AG10803 (cell line): ENCODE data around the gene RHOBTB3.
A peak's percentile ranks its signal among the peaks of the same experiment; 100 is the strongest.

Source experiments
- DNase-seq: peaks from one replicate; pipeline ENCODE4 v3.0.0; 2010; ENCODE audit warnings: low read depth
- H3K4me3 ChIP-seq: 2 replicates; pipeline ENCODE4 v1.5.1; 2011; ENCODE audit warnings: mild to moderate bottlenecking, low read length, control low read depth
- CTCF ChIP-seq: conservative IDR thresholded peaks from 2 replicates; pipeline ENCODE4 v1.5.1; 2011; ENCODE audit warnings: mild to moderate bottlenecking, low read length, control low read depth, inconsistent platforms

Gene RHOBTB3

GRCh38 chr5:95735406-95735805, 4.3 kb downstream of the RHOBTB3 start:
- peak overlapping the region; percentile 85 for H3K4me3 ChIP-seq
- DNase-seq: no peak
- TF ChIP-seq CTCF: no peak

- H3K4me3 ChIP-seq: no peak overlapping the region
- DNase-seq: no peak
- TF ChIP-seq CTCF: no peak
Measured at GRCh38 chr5:95738072-95738471, 6.9 kb downstream of the RHOBTB3 start.

- DNase-seq: no peak
- no peak for TF ChIP-seq CTCF
- no peak overlapping the region for H3K4me3 ChIP-seq
Measured at GRCh38 chr5:95738834-95739233, 7.7 kb downstream of the RHOBTB3 start.

- TF ChIP-seq CTCF: no peak
- no peak for DNase-seq
- H3K4me3 ChIP-seq: no peak overlapping the region
Measured at GRCh38 chr5:95739857-95740256, 8.7 kb downstream of the RHOBTB3 start.

- no peak for DNase-seq
- no peak overlapping the region for H3K4me3 ChIP-seq
- TF ChIP-seq CTCF: no peak
Measured at GRCh38 chr5:95741458-95741857, 10.3 kb downstream of the RHOBTB3 start.

GRCh38 chr5:95743232-95743631, 12.1 kb downstream of the RHOBTB3 start:
- DNase-seq: no peak
- no peak overlapping the region for H3K4me3 ChIP-seq
- TF ChIP-seq CTCF: no peak

GRCh38 chr5:95743877-95744276, 12.7 kb downstream of the RHOBTB3 start:
- DNase-seq: no peak
- no peak for TF ChIP-seq CTCF
- no peak overlapping the region for H3K4me3 ChIP-seq
